H9 (cell line): ENCODE measurements around the gene MMP14. TPM values are rescaled to one million over a fixed set of nuclear protein-coding genes. Genes with fewer than 3 reads are reported as not detected.
"Not testable (repeated sequence)": the region's sequence is repeated elsewhere in the genome, so short reads cannot be mapped to it uniquely, and the experiment has no call there.

Source experiments
- DNase-seq: peaks from one replicate; pipeline ENCODE4 v3.0.0-alpha.2; 2017
- H2AFZ ChIP-seq: one replicate; pipeline ENCODE4 v1.6.1; 2013; ENCODE audit warnings: mild to moderate bottlenecking, low read length, control low read depth, moderate library complexity
- H2AK5ac ChIP-seq: 2 replicates; pipeline ENCODE4 v1.6.1; 2013; ENCODE audit warnings: low read length, control low read depth, mixed read lengths; ENCODE audit not compliant: insufficient read length
- H2BK120ac ChIP-seq: one replicate; pipeline ENCODE4 v1.6.1; 2013; ENCODE audit warnings: low read depth, mild to moderate bottlenecking, low read length, control low read depth, inconsistent platforms; ENCODE audit not compliant: poor library complexity, severe bottlenecking
- H2BK12ac ChIP-seq: 2 replicates; pipeline ENCODE4 v1.6.1; 2013; ENCODE audit warnings: low read length, control low read depth, mixed read lengths, low read depth; ENCODE audit not compliant: insufficient read length
- H2BK15ac ChIP-seq: 2 replicates; pipeline ENCODE4 v1.6.1; 2013; ENCODE audit warnings: low read depth, low read length, control low read depth
- H2BK20ac ChIP-seq: one replicate; pipeline ENCODE4 v1.6.1; 2013; ENCODE audit warnings: low read depth, mild to moderate bottlenecking, low read length, control low read depth, inconsistent platforms; ENCODE audit not compliant: poor library complexity, severe bottlenecking
- H2BK5ac ChIP-seq: 2 replicates; pipeline ENCODE4 v1.6.1; 2013; ENCODE audit warnings: low read length, control low read depth, mixed read lengths; ENCODE audit not compliant: insufficient read length
- H3K14ac ChIP-seq: 2 replicates; pipeline ENCODE4 v1.6.1; 2013; ENCODE audit warnings: low read length, control low read depth; ENCODE audit not compliant: insufficient read depth
- H3K18ac ChIP-seq: 2 replicates; pipeline ENCODE4 v1.6.1; 2013; ENCODE audit warnings: low read depth, mild to moderate bottlenecking, mixed read lengths, low read length, control low read depth; ENCODE audit not compliant: insufficient read length
- H3K23ac ChIP-seq: 2 replicates; pipeline ENCODE4 v1.6.1; 2013; ENCODE audit warnings: low read length, control low read depth, mixed read lengths, low read depth; ENCODE audit not compliant: insufficient read length
- H3K23me2 ChIP-seq: 2 replicates; pipeline ENCODE4 v1.6.1; 2013; ENCODE audit warnings: low read depth, mild to moderate bottlenecking, mixed read lengths, low read length, control low read depth; ENCODE audit not compliant: insufficient read length, poor library complexity, severe bottlenecking
- H3K27ac ChIP-seq: 2 replicates; pipeline ENCODE4 v1.5.1; 2013; ENCODE audit warnings: low read length, control low read depth, mixed read lengths, low read depth; ENCODE audit not compliant: insufficient read length
- H3K27me3 ChIP-seq: 2 replicates; pipeline ENCODE4 v1.6.1; 2013; ENCODE audit warnings: low read length, control low read depth, inconsistent platforms; ENCODE audit not compliant: insufficient read depth
- H3K4ac ChIP-seq: 2 replicates; pipeline ENCODE4 v1.6.1; 2013; ENCODE audit warnings: low read depth, mild to moderate bottlenecking, control low read depth, inconsistent platforms, low read length, moderate library complexity
- H3K4me1 ChIP-seq: 2 replicates; pipeline ENCODE4 v1.6.1; 2013; ENCODE audit warnings: low read length, control low read depth, inconsistent platforms; ENCODE audit not compliant: insufficient read depth
- H3K4me2 ChIP-seq: 2 replicates; pipeline ENCODE4 v1.6.1; 2013; ENCODE audit warnings: low read length, control low read depth, mixed read lengths; ENCODE audit not compliant: insufficient read length, insufficient read depth
- H3K56ac ChIP-seq: 2 replicates; pipeline ENCODE4 v1.6.1; 2013; ENCODE audit warnings: low read depth, mild to moderate bottlenecking, mixed read lengths, low read length, control low read depth; ENCODE audit not compliant: insufficient read length
- H3K79me1 ChIP-seq: 2 replicates; pipeline ENCODE4 v1.6.1; 2013; ENCODE audit warnings: low read depth, mild to moderate bottlenecking, moderate library complexity, low read length, control low read depth, inconsistent platforms; ENCODE audit not compliant: insufficient read depth, poor library complexity, severe bottlenecking
- H3K79me2 ChIP-seq: 2 replicates; pipeline ENCODE4 v1.6.1; 2013; ENCODE audit warnings: low read length, control low read depth, inconsistent platforms; ENCODE audit not compliant: insufficient read depth
- H3K9ac ChIP-seq: 2 replicates; pipeline ENCODE4 v1.6.1; 2013; ENCODE audit warnings: low read length, control low read depth, mixed read lengths; ENCODE audit not compliant: insufficient read length; ENCODE audit errors: extremely low read depth
- H3K9me3 ChIP-seq: one replicate; pipeline ENCODE4 v1.6.1; 2013; ENCODE audit warnings: low read depth, low read length, inconsistent platforms; ENCODE audit not compliant: control insufficient read depth
- H3T11ph ChIP-seq: one replicate; pipeline ENCODE4 v1.6.1; 2013; ENCODE audit warnings: mild to moderate bottlenecking, low read length, control low read depth, inconsistent platforms
- H4K20me1 ChIP-seq: one replicate; pipeline ENCODE4 v1.6.1; 2013; ENCODE audit not compliant: control insufficient read depth, insufficient read length, insufficient read depth
- H4K5ac ChIP-seq: 2 replicates; pipeline ENCODE4 v1.6.1; 2013; ENCODE audit warnings: low read depth, mild to moderate bottlenecking, mixed read lengths, low read length, control low read depth; ENCODE audit not compliant: insufficient read length
- H4K8ac ChIP-seq: replicated peaks from 2 replicates; pipeline ENCODE4 v1.6.1; 2013; ENCODE audit warnings: low read length, control low read depth, mixed read lengths, low read depth; ENCODE audit not compliant: insufficient read length
- H4K91ac ChIP-seq: 2 replicates; pipeline ENCODE4 v1.6.1; 2013; ENCODE audit warnings: low read depth, mild to moderate bottlenecking, moderate library complexity, mixed read lengths, low read length, control low read depth; ENCODE audit not compliant: insufficient read length
- H3K27ac Mint-ChIP-seq, 3 experiments: 2 replicates in 2 of 3; 3 replicates in 1 of 3; pipeline ENCODE4 v1.8.0; 2020 to 2021; ENCODE audit warnings: mixed read lengths in 3 of 3, mild to moderate bottlenecking in 1 of 3, moderate library complexity in 1 of 3
- H3K27me3 Mint-ChIP-seq: 2 replicates; pipeline ENCODE4 v1.8.0; 2021; ENCODE audit warnings: low read depth, mild to moderate bottlenecking, moderate library complexity, mixed read lengths
- H3K36me3 Mint-ChIP-seq, 3 experiments: 2 replicates in 2 of 3; 3 replicates in 1 of 3; pipeline ENCODE4 v1.8.0; 2020 to 2021; ENCODE audit warnings: low read depth in 3 of 3, mixed read lengths in 3 of 3; ENCODE audit not compliant: insufficient read depth in 1 of 3
- H3K4me1 Mint-ChIP-seq, 2 experiments: 2 replicates each; pipeline ENCODE4 v1.8.0; 2020; ENCODE audit warnings: mixed read lengths in 2 of 2
- H3K4me3 Mint-ChIP-seq, 2 experiments: 2 replicates in 1 of 2; 3 replicates in 1 of 2; pipeline ENCODE4 v1.8.0; 2020 to 2021; ENCODE audit warnings: mild to moderate bottlenecking in 2 of 2, mixed read lengths in 2 of 2, moderate library complexity in 1 of 2
- H3K9me3 Mint-ChIP-seq, 2 experiments: 2 replicates in 1 of 2; 3 replicates in 1 of 2; pipeline ENCODE4 v1.8.0; 2020; ENCODE audit warnings: mild to moderate bottlenecking in 2 of 2, mixed read lengths in 2 of 2, moderate library complexity in 1 of 2
- CTCF ChIP-seq: fragments of 200-600 bp; sonication (generic); conservative IDR thresholded peaks from 3 replicates; pipeline ENCODE4 v1.8.0; 2021; ENCODE audit warnings: antibody characterized with exemption, mild to moderate bottlenecking
- WGBS: extraction: QIAGEN DNeasy Blood & Tissue Kit; methylation state at CpG from one replicate; pipeline ENCODE4 v1.1.7; 2013; ENCODE audit warnings: missing lambda C conversion rate, low lambda C conversion rate, mixed read lengths; ENCODE audit not compliant: insufficient read length; ENCODE audit errors: extremely low coverage; 5-methylcytosine and 5-hydroxymethylcytosine counted together
- total RNA-seq: library from RNA; stranded (reverse); gene quantifications from 2 replicates; pipeline ENCODE4 v1.2.1, GENCODE V29; 2021

Gene MMP14
- total RNA-seq, 1 experiment from 2014 or later = 56.5 TPM

- no peak overlapping the region for H3K4ac ChIP-seq
- H2BK5ac ChIP-seq = no peak overlapping the region
- Mint-ChIP-seq H3K4me3 (no peak overlapping the region), H3K9me3 (peaks cover 0 to 4% of the 10 kb centered on the region in 2 experiments; a peak in 2 of 5 replicates), H3K4me1 (peaks cover 35 to 46% of the 10 kb centered on the region in 2 experiments), H3K27ac (no peak overlapping the region), H3K27me3 (peaks cover 4% of the 10 kb centered on the region), H3K36me3 (no peaks in the 10 kb centered on the region; a peak in 1 of 7 replicates)
- peaks cover 9% of the 10 kb centered on the region for H3K23me2 ChIP-seq
- H3K79me1 ChIP-seq = peaks cover under 1% of the 10 kb centered on the region
- H3K23ac ChIP-seq = no peak overlapping the region
- no peak overlapping the region for H2BK12ac ChIP-seq
- H2AK5ac ChIP-seq = no peak overlapping the region
- no peak overlapping the region for H2BK15ac ChIP-seq
- H3K27ac ChIP-seq = no peak overlapping the region
- H4K5ac ChIP-seq = no peak overlapping the region
- H2BK20ac ChIP-seq = no peak overlapping the region
- H3K56ac ChIP-seq = no peak overlapping the region
- no peak overlapping the region for H2AFZ ChIP-seq
- H4K20me1 ChIP-seq = no peaks in the 10 kb centered on the region
- H3K4me2 ChIP-seq = no peak overlapping the region
- H3K4me1 ChIP-seq = peaks cover 11% of the 10 kb centered on the region
- H4K91ac ChIP-seq = no peak overlapping the region
- TF ChIP-seq CTCF = no peak
- H2BK120ac ChIP-seq = no peak overlapping the region
- no peak overlapping the region for H3K9ac ChIP-seq
- no peaks in the 10 kb centered on the region for H3K9me3 ChIP-seq
- no CpG with 5 or more reads among the region's 8 CpGs for WGBS
- no peaks in the 10 kb centered on the region for H3K79me2 ChIP-seq
- H3T11ph ChIP-seq = no peak overlapping the region
- no peak for DNase-seq
- H3K14ac ChIP-seq = no peak overlapping the region
- no peaks in the 10 kb centered on the region for H3K27me3 ChIP-seq
- no peak overlapping the region for H3K18ac ChIP-seq
- H4K8ac ChIP-seq = no peak overlapping the region
These were observed 11.6 kb upstream of the MMP14 start for GRCh38 chr14:22824711-22825359.

GRCh38 chr14:22829076-22829660, 7.2 kb upstream of the MMP14 start:
- H4K8ac ChIP-seq, H2BK12ac ChIP-seq, H3K23me2 ChIP-seq, H3K27me3 ChIP-seq, H4K20me1 ChIP-seq, H3K56ac ChIP-seq, H3K4me1 ChIP-seq, H3K9me3 Mint-ChIP-seq, H2AK5ac ChIP-seq, H3K79me1 ChIP-seq, H2BK20ac ChIP-seq, H3K23ac ChIP-seq, H3K27me3 Mint-ChIP-seq, H2BK120ac ChIP-seq, H2BK15ac ChIP-seq, DNase-seq, H3K4ac ChIP-seq, H3T11ph ChIP-seq, H3K9me3 ChIP-seq, H3K79me2 ChIP-seq, H4K91ac ChIP-seq: not testable (repeated sequence)
- H3K9ac ChIP-seq = peak overlapping the region; percentile 81
- Mint-ChIP-seq H3K27ac (peak overlapping the region; percentile 92 to 99 (median 97)), H3K4me3 (peak overlapping the region; percentile 96), H3K36me3 (peaks cover 14 to 31% (median 28%) of the 10 kb centered on the region in 3 experiments), H3K4me1 (peaks cover 19 to 30% of the 10 kb centered on the region in 2 experiments)
- no CpG with 5 or more reads among the region's 12 CpGs for WGBS
- peak overlapping the region; percentile 59 for H3K27ac ChIP-seq
- H2BK5ac ChIP-seq = peak overlapping the region; percentile 57
- H3K18ac ChIP-seq = peak overlapping the region; percentile 92
- H2AFZ ChIP-seq = peak overlapping the region; percentile 85
- H3K4me2 ChIP-seq = peak overlapping the region; percentile 92
- H4K5ac ChIP-seq = peak overlapping the region; percentile 99
- peak overlapping the region; percentile 89; the same call in 1 of the 2 replicates for H3K14ac ChIP-seq
